NCI-H2196 (cell line): ENCODE measurements around the gene CHMP4A.

Source experiments
- DNase-seq: peaks from one replicate; lab custom pipeline; 2025; ENCODE audit not compliant: unreplicated experiment; lab: John Stamatoyannopoulos, UW

CHMP4A gene

DNA sequence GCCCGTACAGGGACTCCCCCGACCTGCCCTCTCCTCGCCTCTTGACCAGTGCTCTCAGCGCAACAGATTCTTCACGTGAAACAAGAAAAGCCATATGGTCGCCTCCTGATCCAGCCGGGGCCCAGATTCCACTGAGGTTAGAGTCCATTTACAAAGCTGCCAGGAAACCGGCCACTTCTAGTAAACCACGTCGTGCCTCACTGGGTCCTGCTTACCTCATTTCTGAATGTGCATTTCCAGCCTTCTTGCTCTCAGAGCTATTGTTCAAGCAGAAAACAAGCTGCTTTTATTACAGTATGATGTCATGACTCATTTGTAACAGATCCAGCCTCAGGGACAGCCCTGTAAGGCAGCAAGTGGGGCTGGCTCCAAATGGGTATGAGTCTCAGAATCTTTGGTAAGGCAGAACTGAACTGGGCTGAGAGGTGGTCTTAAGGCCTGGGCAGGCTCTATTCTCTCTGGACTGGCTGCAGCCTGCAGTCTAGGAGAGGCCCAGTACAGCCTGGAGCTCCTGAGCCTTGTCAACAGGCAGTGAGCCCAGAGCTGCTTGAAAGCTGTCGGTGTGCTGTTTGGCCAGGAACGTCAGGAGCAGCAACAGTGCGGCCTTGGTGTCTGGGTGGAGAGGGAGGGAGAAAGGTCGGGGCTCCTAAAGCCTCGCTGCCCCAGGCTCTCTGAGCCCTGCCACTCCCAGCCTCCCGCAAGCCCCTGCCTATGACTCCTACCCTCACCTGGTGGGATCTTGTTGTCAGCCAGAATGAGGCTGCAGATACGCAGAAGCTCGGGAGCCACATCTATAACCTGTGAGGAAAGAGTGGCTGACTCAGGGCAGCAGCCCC is 33.1 kb downstream of the CHMP4A start:
- peak; percentile 71 for DNase-seq

DNA sequence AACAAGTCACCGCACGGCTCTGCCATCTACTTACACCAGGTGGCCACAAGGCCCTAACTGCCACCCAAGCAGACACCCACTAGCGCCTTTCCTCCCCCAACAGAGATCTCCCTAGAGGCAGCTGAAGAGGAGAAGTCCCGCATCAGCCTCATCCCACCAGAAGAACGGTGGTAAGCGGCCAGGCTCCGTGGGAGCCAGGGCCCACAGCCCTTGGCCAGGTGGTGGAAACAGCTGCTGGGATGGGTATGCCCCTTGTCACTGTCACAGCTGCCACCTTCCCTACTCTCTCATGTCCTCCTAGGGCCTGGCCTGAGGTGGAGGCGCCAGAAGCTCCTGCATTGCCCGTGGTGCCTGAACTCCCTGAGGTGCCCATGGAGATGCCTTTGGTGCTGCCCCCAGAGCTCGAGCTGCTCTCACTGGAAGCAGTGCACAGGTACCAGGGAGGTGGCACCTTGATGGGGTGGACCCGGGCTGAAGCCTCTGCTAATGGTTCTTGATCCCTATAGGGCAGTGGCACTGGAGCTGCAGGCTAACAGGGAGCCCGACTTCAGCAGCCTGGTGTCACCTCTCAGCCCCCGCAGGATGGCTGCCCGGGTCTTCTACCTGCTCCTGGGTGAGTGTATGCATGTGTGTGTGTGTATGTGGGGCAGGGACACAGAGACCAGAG is 33.9 kb downstream of the CHMP4A start:
- no peak for DNase-seq

DNA sequence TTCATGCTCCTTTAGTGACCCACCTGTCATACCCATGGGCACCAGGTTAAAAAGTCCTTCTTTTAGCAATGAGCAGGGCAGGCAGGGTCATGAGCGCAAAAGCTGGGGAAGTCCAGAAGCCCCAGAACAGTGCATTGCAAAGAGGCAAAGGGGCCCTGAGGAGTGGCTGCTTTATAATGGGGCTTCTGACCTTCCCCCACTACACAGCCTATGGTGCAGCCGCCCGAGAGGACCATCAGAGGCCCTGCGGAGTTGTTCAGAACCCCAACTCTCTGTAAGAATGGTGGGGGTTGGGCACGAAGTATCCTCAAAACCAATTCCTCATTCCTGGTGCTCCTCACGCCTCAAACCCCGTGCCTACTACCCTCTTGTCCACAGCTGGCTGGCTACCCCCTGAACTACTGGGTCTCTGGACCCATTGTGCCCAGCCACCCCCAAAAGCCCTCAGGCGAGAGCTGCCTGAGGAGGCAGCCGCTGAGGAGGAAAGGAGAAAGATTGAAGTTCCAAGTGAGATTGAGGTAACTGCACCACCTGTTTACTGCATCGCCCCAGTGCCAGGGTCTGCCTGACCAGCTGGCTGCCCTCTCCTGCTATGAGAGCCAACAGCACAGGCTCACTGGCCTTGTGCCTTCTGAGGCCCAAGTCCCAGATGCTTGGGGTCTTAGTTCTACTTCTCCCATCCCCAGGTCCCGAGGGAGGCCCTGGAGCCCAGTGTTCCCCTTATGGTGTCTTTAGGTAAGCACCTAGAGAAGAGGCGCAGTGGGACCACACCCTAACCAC is 34.7 kb downstream of the CHMP4A start:
- no peak for DNase-seq

DNA sequence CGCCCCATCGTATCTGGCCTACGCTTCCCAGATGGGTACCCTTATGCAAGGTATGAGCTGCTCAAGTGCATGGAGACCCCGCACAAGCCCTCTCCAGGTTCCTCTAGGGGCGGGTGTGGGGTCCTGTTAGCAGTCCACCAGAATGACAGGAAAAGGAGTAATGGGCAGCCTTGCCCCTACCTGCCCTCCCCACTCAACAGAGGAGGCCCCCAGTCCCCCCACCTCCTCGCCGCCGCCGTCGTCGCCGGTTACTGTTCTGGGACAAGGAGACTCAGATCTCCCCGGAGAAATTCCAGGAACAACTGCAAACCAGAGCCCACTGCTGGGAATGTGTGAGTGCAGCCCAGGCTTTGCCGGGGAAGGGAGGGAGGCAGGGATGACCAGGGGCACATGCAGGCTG is 35.4 kb downstream of the CHMP4A start:
- DNase-seq: no peak

DNA sequence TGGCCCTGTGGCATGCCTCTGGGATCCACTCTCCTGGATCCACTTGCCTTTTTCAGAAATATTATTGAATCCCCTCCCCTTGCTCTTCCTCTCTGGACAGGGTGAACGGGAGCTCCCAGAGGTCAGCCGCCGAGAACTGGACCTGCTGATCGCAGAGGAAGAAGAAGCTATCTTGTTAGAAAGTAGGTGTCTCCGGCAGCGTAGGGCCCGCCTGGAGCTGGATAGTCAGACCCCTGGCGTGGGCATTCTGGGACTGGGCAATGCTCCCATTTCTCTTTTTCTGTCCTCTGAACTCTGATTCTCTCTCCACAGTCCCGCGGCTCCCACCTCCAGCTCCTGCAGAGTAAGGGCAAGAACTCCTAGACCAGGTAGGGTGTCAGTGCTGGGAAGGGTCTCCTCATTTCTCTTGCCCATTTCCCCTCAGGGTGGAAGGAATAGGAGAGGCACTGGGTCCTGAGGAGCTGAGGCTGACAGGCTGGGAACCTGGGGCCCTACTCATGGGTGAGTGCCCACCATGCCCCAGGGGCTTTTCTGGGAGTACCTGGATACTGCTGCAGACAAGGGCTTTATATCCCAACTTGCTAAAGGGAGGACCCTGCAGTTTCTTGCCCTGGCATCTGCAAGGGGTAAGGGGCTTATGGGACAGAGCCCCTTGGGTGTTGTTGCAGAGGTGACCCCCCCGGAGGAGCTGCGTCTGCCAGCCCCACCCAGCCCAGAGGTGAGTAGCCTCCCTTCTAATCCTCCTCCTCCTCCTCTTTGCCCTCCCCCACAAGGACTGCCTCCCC is 36.1 kb downstream of the CHMP4A start:
- no peak for DNase-seq

DNA sequence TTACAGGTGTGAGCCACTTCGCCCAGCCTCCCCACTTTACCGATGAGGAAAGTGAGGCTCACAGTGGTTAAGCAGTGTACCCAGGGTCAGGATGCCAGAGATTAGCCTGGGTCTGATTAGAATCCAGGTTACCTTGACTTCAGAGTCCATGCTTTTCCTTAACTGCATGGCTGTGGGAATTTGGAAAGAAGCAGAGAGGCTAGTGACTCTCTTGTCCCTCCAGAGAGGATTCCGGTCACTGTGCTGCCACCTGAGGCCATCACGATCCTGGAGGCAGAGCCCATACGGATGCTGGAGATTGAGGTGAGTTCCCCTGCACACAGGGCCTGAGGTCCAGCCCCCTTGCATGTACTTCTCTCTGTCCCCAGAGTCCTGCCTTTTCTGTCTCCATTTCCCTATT is 36.7 kb downstream of the CHMP4A start:
- no peak for DNase-seq

DNA sequence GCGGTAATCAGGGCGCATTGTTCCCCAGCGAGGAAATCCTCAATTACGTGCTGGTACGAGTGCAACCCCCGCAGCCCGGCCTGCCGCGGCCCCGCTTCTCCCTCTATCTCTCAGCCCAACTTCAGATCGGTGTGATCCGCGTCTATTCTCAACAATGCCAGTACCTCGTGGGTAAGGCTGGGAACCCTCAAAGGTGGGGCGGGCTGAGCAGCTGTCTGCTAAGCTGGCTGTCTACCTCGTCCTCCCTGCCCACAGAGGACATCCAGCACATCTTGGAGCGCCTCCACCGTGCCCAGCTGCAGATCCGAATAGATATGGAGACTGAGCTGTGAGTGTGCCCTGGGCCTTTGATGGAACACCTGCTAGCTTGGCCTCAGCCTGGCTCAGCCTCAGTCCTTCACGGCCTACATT is 40.4 kb downstream of the CHMP4A start:
- DNase-seq: no peak

DNA sequence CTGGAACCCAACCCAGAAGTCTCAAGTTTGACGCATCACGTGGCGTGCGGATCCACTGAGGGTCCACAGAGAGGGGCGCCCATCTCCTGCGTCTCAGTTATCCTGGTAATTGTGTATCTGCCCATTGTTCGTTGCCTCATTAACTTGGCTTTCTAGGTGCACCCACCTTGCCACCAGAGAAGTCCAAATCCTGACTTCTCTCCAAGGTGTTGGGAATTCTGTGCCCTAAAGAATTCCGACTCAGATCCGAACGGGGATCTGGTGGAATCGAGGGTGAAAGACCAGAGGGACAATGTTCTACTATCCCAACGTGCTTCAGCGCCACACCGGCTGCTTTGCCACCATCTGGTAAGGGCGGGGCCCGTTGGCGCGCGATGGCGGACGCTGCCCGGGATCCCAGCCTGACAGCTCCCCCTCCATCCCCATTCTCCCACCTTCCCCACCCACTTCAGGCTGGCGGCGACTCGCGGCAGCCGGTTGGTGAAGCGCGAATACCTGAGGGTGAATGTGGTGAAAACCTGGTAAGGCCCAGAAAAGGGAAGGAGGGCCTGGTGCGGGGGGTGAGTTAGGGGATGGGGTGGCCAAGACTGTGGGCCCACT is 40.9 kb downstream of the CHMP4A start:
- DNase-seq: no peak

DNA sequence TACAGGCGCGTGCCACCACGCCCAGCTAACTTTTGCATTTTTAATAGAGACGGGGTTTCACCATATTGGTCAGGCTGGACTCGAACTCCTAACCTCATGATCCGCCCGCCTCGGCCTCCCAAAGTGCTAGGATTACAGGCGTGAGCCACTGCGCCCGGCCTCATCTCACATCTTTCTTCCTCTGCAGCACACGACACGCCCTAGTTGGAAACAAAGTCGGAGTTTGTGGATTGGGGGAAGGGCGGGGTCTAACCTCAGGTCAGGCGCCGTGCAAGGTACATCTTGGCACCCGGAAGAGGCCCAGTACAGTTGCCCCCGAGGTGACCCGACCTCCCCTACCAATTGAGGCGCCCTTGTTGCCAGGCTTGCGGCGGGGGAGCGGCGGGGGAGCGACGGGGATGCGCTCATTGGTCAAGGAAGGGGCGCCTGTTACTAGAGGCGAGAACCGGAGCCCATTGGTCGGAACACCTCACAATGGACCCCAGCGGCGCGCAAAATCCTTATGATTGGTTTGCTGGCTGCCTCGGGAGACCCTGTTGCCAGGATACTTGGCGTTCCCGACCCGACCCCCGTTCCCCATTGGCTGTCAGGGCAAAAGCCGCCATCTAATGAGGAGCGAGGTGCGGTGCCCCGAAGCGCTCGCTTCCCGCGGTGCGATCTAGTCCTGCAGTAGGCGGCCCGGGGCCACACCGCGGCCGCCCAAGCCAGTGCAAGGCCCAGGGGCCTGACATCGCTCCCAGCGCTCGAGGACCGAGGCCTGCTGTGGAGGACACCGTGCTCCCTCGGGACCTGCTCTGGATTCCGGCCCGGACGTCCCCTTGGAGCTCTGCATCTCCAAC is 41.6 kb downstream of the CHMP4A start, which contains the start of gene REC8:
REC8 (plus strand) TSS at position 659 of the 839 bp plus-strand sequence. CDS start 473 bp downstream, outside the sequence.
- no peak for DNase-seq

DNA sequence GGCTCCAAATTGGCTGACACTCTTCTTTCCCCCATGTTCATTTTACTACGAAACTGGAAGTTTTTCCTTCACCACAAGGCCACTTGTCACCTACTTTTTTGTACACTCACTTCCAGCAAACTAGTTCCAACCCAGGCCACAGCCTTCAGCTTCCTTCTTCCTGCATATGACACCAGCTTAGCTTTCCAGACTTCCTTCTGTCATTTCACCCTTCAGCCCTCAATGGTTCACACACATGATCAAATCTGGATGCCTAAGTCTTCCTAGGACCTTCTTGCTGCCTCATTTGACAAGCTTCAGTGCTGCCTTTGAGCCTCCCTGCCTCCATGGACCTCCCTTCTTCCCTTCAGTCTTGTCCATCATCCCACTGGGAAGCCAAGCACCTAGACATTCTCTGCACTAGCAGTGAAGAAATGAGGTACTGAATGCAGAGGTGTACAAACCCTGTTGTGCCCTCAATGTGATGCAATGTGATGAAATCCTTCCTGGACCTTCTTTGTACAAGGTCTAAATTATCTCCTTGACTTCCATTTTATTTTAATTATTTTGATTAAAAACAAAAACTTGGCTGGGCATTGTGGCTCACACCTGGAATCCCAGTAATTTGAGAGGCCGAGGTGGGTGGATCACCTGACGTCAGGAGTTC is 45.7 kb downstream of the CHMP4A start:
- no peak for DNase-seq

DNA sequence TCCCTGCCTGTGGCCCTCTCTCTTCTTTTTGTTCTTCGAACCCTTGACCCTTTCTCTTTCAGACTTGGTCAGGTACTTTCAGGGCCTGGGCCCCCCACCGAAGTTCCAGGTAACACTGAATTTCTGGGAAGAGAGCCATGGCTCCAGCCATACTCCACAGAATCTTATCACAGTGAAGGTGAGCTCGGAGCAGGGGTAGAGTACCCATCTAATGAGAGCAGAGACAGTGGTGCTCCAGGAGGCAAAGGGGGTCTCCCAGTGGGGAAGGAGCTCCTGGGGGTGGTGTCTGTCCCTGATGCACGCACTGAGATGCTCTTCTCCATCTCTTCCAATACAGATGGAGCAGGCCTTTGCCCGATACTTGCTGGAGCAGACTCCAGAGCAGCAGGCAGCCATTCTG is 47.5 kb downstream of the CHMP4A start:
- DNase-seq: no peak

DNA sequence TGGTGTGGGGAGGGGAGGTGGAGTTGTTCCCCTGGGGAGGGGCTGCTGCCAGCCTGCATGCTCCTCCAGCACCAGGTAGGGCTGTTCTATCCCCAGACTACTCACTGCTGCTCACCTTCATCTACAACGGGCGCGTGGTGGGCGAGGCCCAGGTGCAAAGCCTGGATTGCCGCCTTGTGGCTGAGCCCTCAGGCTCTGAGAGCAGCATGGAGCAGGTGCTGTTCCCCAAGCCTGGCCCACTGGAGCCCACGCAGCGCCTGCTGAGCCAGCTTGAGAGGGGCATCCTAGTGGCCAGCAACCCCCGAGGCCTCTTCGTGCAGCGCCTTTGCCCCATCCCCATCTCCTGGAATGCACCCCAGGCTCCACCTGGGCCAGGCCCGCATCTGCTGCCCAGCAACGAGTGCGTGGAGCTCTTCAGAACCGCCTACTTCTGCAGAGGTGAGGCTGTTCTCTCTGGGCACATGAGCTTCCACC is 48.7 kb downstream of the CHMP4A start:
- no peak for DNase-seq

DNA sequence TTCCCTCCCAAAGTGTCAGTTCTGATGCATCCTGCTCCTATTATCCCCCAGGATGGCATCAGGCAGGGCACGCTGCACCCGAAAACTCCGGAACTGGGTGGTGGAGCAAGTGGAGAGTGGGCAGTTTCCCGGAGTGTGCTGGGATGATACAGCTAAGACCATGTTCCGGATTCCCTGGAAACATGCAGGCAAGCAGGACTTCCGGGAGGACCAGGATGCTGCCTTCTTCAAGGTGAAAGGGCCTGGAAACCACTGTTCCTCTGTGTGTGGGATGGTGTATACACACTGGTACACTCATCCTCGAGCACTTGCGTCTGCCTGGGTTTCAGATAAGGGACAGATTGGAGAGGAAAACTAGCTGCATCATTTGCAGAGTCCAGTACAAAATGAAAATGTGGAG is 51.2 kb downstream of the CHMP4A start:
- DNase-seq: no peak

DNA sequence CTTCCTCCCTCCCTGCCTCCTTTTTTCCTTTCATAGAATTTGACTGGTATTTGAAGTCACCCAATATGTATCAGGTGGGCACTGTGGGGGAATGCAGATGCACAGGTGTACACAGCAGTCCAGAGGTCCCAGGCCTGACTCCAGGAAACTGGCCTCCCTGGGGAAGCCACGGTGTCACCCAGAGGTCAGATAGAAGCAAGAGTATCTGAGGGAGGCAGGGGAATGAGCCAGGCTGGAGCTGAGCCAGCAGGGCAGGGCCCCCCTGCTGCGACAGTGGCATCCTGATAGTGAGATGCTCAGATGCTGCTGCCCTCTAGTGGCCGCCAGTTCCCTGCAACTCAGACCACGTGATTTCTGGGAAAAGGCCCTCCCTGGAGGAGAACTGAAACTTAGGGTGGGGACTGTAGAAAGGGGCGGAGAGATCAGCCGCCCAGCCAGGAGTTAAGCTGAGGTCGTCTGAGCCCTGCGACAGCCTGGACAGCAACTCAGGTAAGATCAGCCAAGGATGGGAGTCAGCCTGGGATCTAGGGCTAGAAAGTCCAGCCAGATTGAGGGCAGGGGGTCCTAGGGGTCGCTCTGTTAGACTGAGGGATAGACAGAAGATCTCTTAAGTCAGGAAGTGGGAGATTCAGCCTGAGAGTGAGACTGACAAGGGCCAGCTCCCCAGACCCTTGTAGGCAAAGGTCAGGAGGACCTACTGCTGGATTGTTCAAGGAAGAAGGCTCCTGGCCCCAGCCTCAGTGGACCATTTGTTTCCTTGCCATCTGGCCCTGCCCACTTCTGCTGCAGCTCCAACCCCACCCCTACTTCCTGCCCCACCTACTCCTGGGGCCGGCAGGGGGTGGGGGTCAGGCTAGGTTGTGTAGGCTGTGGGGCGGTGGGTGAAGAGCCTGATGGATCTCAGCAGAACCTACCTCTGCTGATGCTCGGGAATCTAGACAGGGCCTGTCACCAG is 52.2 kb downstream of the CHMP4A start, which contains the start of gene IRF9:
IRF9 (plus strand) TSS at position 416 of the 955 bp plus-strand sequence. CDS start 880 bp downstream, outside the sequence.
- peak; percentile 99 for DNase-seq

DNA sequence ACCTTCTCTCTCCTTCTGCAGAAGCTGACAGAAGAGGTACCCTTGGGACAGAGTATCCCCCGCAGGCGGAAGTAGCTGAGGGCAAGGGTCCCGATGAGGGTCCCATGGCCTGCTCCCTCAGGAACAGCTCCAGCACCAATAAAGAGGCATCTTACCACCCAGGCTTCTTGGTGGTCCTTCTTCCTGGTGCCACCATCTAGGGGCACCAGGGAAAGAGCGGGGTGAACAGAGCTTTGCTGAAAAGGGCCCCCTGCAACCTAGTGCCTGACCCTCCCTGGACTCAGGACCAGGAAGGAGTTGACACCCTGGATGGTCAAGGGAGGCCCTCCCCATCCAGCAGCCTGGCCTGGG is 52.8 kb downstream of the CHMP4A start:
- DNase-seq: no peak

DNA sequence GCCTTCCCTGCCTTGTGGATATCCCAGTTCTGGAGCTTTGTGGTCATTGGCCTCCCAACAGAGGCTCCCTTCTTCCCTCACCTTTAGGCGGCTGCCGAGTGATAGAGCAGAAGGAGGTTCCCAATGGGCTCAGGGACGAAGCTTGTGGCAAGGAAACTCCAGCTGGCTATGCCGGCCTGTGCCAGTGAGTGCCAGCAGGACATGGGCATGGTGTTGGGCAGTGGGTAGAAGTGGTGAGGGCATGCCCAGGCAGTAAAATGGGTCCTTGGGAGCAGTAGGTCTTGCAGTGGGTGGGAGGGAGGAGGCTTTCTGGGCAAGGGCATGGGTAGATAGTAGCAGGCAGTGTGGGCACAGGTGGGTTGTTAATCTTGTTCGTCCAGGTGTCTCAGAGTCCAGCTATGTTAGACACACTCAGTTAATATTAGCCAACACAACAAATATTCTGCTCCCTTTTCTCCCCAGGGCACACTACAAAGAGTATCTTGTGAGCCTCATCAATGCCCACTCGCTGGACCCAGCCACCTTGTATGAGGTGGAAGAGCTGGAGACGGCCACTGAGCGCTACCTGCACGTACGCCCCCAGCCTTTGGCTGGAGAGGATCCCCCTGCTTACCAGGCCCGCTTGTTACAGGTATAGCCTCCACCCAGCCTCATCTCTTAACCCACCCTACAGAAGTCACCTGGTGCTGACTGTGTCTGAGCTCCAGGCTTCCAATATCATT is 53.4 kb downstream of the CHMP4A start:
- no peak for DNase-seq
